Neural cell (in vitro differentiated cells): ENCODE results near the gene ABCF2. TPM values are rescaled to one million over a fixed set of nuclear protein-coding genes. Genes with fewer than 3 reads are reported as not detected.

Experiments used
- H2AFZ ChIP-seq: fragments of 200-600, 300-800 bp; sonication (generic), shearing (Covaris generic); 2 replicates; pipeline ENCODE4 v1.6.0; 2014; ENCODE audit warnings: low read depth, mild to moderate bottlenecking, antibody characterized with exemption, low read length, moderate library complexity
- H3F3A ChIP-seq: fragments of 200-600 bp; shearing (Covaris generic); 2 replicates; pipeline ENCODE4 v1.6.1; 2016; ENCODE audit warnings: mild to moderate bottlenecking, moderate library complexity, mixed read lengths, antibody characterized with exemption, low read length; ENCODE audit not compliant: insufficient read depth, poor library complexity, severe bottlenecking
- H3K27ac ChIP-seq: fragments of 200-600, 300-800 bp; sonication (generic), shearing (Covaris generic); 2 replicates; pipeline ENCODE4 v1.5.1; 2014; ENCODE audit warnings: mild to moderate bottlenecking, low read length, moderate library complexity
- H3K27me3 ChIP-seq: fragments of 300-800, 200-600 bp; sonication (generic), shearing (Covaris generic); 2 replicates; pipeline ENCODE4 v1.6.0; 2014; ENCODE audit warnings: mild to moderate bottlenecking, low read depth, low read length, moderate library complexity; ENCODE audit not compliant: insufficient read depth
- H3K36me3 ChIP-seq: fragments of 300-800, 200-600 bp; sonication (generic), shearing (Covaris generic); 2 replicates; pipeline ENCODE4 v1.5.1; 2014; ENCODE audit warnings: mild to moderate bottlenecking, antibody characterized with exemption, low read length, moderate library complexity; ENCODE audit not compliant: insufficient read depth
- H3K4me2 ChIP-seq: fragments of 300-800, 200-600 bp; sonication (generic), shearing (Covaris generic); 2 replicates; pipeline ENCODE4 v1.6.0; 2014; ENCODE audit warnings: mild to moderate bottlenecking, low read length
- H3K4me3 ChIP-seq: fragments of 300-800, 200-600 bp; sonication (generic), shearing (Covaris generic); 2 replicates; pipeline ENCODE4 v1.5.1; 2014; ENCODE audit warnings: mild to moderate bottlenecking, low read length, moderate library complexity
- H3K79me2 ChIP-seq: fragments of 200-600 bp; shearing (Covaris generic); replicated peaks from 2 replicates; pipeline ENCODE4 v1.6.0; 2014; ENCODE audit warnings: mild to moderate bottlenecking, low read length, moderate library complexity; ENCODE audit not compliant: insufficient read depth
- H3K9ac ChIP-seq: fragments of 300-800, 200-600 bp; sonication (generic), shearing (Covaris generic); 2 replicates; pipeline ENCODE4 v1.6.1; 2016; ENCODE audit warnings: mild to moderate bottlenecking, low read length, mixed read lengths
- H3K9me2 ChIP-seq: fragments of 200-600 bp; shearing (Covaris generic); 2 replicates; pipeline ENCODE4 v1.6.1; 2016; ENCODE audit warnings: mild to moderate bottlenecking, low read length, mixed read lengths; ENCODE audit not compliant: insufficient read depth
- H3K9me3 ChIP-seq: fragments of 200-600, 300-800 bp; sonication (generic), shearing (Covaris generic); 2 replicates; pipeline ENCODE4 v1.6.1; 2016; ENCODE audit warnings: mild to moderate bottlenecking, mixed run types, low read length, moderate library complexity, mixed read lengths
- H4K20me1 ChIP-seq: fragments of 200-600 bp; shearing (Covaris generic); 2 replicates; pipeline ENCODE4 v1.6.1; 2016; ENCODE audit warnings: mild to moderate bottlenecking, mixed run types; ENCODE audit not compliant: insufficient read depth
- EP300 ChIP-seq: fragments of 450-650 bp; conservative IDR thresholded peaks from 2 replicates; pipeline ENCODE4 v1.6.1; 2014; ENCODE audit warnings: antibody characterized with exemption, mild to moderate bottlenecking, moderate library complexity; ENCODE audit not compliant: poor library complexity, severe bottlenecking
- EZH2 ChIP-seq: fragments of 200-600, 300-800 bp; shearing (Covaris generic), sonication (generic); IDR thresholded peaks from 2 replicates; pipeline ENCODE4 v1.6.1; 2014; ENCODE audit warnings: antibody characterized with exemption, low read length, borderline replicate concordance, mild to moderate bottlenecking; ENCODE audit not compliant: insufficient read depth, poor library complexity, severe bottlenecking
- MXI1 ChIP-seq: fragments of 450-650 bp; conservative IDR thresholded peaks from 2 replicates; pipeline ENCODE4 v1.6.1; 2014; ENCODE audit warnings: antibody characterized with exemption, mild to moderate bottlenecking; ENCODE audit not compliant: poor library complexity, severe bottlenecking
- POLR2AphosphoS5 ChIP-seq: IDR thresholded peaks from 2 replicates; pipeline ENCODE4 v1.6.1; 2012
- SMC3 ChIP-seq: fragments of 450-650 bp; conservative IDR thresholded peaks from 2 replicates; pipeline ENCODE4 v1.6.1; 2014; ENCODE audit warnings: antibody characterized with exemption, mild to moderate bottlenecking, moderate library complexity; ENCODE audit not compliant: poor library complexity
- TAF1 ChIP-seq: IDR thresholded peaks from 2 replicates; pipeline ENCODE4 v1.6.1; 2012; ENCODE audit warnings: low read depth
- polyA plus RNA-seq: library from polyadenylated mRNA; depleted of rRNA; stranded (reverse); fragments of >200 nt; gene quantifications from 2 replicates; pipeline ENCODE4 v1.2.3, GENCODE V29; 2014
- TF ChIP-seq, protein P1 (sequence below): IDR thresholded peaks from 2 replicates; pipeline ENCODE4 v1.6.1; 2012; ENCODE audit warnings: borderline replicate concordance
- TF ChIP-seq, protein P2 (sequence below): fragments of 450-650 bp; IDR thresholded peaks from 2 replicates; pipeline ENCODE4 v1.5.1; 2014; ENCODE audit warnings: antibody characterized with exemption, mild to moderate bottlenecking, moderate library complexity; ENCODE audit not compliant: poor library complexity, severe bottlenecking

The ABCF2 gene
- polyA plus RNA-seq, 1 donor from 2014 or later = 32.7 TPM

DNA sequence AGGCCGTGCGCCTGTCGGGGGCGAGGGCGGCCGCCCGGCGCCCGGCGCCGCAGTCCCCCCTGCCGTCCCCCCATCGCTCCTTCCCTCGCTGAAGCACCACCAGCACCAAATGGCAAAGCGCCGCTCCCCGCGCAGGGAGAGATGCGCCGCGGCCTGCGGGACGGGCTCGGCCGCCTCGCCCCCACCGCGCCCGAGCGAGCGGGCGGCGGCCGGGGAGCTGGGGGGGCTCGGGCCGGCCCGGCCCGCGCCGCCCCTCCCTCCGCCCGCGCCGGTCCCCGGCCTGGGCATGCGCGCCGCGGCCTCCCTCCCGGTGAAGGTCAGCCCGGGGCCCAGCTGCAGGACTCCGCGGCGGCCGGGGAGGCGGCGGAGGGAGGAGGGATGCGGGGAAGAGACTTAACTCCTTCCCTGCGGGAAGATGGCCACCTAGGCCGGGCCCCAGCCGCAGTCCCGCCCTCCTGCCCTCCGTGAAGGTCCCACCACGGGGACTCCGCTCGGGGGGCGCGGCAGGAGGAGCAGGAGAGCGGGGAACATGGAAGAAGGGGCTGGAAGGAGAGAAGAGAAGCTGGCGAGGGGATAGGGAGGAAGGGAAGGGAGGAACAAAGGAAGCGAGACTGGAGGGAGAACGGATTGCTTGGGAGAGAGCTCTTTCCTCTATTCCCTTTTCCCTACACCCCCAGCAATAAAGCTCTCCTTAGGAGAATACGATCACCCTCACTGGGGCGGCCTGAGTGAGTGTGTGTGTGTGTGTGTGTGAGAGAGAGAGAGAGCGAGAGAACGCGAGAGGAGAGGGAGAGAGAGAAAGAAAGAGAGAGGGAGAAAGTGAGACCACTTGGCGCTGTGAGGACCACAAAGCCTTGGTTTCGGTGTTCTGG, 24.9 kb upstream of the ABCF2 start:
- Histone ChIP-seq H3K9me3 (no peaks in the 10 kb centered on the region), H3K27me3 (no peaks in the 10 kb centered on the region), H4K20me1 (no peaks in the 10 kb centered on the region), H3K9me2 (no peaks in the 10 kb centered on the region), H2AFZ (peak overlapping the region; percentile 90), H3K27ac (peak overlapping the region; percentile 98), H3K4me2 (peak overlapping the region; percentile 97), H3K9ac (peak overlapping the region; percentile 96), H3K36me3 (no peaks in the 10 kb centered on the region), H3K4me3 (peak overlapping the region; percentile 79), H3K79me2 (no peaks in the 10 kb centered on the region), H3F3A (peaks cover 4% of the 10 kb centered on the region)
- TF ChIP-seq, protein P1, sequence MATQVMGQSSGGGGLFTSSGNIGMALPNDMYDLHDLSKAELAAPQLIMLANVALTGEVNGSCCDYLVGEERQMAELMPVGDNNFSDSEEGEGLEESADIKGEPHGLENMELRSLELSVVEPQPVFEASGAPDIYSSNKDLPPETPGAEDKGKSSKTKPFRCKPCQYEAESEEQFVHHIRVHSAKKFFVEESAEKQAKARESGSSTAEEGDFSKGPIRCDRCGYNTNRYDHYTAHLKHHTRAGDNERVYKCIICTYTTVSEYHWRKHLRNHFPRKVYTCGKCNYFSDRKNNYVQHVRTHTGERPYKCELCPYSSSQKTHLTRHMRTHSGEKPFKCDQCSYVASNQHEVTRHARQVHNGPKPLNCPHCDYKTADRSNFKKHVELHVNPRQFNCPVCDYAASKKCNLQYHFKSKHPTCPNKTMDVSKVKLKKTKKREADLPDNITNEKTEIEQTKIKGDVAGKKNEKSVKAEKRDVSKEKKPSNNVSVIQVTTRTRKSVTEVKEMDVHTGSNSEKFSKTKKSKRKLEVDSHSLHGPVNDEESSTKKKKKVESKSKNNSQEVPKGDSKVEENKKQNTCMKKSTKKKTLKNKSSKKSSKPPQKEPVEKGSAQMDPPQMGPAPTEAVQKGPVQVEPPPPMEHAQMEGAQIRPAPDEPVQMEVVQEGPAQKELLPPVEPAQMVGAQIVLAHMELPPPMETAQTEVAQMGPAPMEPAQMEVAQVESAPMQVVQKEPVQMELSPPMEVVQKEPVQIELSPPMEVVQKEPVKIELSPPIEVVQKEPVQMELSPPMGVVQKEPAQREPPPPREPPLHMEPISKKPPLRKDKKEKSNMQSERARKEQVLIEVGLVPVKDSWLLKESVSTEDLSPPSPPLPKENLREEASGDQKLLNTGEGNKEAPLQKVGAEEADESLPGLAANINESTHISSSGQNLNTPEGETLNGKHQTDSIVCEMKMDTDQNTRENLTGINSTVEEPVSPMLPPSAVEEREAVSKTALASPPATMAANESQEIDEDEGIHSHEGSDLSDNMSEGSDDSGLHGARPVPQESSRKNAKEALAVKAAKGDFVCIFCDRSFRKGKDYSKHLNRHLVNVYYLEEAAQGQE = peak; percentile 79
- no peak for TF ChIP-seq SMC3
- TF ChIP-seq, protein P2, sequence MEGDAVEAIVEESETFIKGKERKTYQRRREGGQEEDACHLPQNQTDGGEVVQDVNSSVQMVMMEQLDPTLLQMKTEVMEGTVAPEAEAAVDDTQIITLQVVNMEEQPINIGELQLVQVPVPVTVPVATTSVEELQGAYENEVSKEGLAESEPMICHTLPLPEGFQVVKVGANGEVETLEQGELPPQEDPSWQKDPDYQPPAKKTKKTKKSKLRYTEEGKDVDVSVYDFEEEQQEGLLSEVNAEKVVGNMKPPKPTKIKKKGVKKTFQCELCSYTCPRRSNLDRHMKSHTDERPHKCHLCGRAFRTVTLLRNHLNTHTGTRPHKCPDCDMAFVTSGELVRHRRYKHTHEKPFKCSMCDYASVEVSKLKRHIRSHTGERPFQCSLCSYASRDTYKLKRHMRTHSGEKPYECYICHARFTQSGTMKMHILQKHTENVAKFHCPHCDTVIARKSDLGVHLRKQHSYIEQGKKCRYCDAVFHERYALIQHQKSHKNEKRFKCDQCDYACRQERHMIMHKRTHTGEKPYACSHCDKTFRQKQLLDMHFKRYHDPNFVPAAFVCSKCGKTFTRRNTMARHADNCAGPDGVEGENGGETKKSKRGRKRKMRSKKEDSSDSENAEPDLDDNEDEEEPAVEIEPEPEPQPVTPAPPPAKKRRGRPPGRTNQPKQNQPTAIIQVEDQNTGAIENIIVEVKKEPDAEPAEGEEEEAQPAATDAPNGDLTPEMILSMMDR = no peak
- TF ChIP-seq POLR2AphosphoS5 = peak; percentile 31
- TF ChIP-seq EZH2 = no peak
- TF ChIP-seq MXI1 = peak; percentile 49

DNA sequence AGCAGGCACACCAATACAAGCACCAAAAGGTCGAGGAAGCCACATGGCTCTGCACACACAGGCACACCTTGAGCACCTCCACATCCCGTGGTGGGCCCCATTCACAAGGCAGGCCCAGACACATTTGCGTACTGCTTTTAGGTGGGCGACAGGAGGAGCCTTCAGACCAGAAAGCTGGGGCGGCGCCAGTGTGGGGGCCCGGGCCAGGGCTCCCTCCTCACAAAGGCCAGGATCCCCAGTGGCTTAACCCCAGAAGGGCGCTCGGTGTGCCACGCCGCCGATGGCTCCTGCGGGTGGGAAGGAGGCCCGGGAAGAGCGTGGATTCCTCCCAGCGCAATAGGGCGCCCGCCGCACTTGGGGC, 24.3 kb upstream of the ABCF2 start:
- H3K4me3 ChIP-seq = peak overlapping the region; percentile 60
- peaks cover 3% of the 10 kb centered on the region for H3K79me2 ChIP-seq
- H3K9me2 ChIP-seq = no peaks in the 10 kb centered on the region
- no peaks in the 10 kb centered on the region for H3K9me3 ChIP-seq
- peak overlapping the region; percentile 96 for H3K9ac ChIP-seq
- H3K36me3 ChIP-seq = no peaks in the 10 kb centered on the region
- peak overlapping the region; percentile 74 for H3K27ac ChIP-seq
- H3K4me2 ChIP-seq = peak overlapping the region; percentile 52
- H4K20me1 ChIP-seq = no peaks in the 10 kb centered on the region
- no peaks in the 10 kb centered on the region for H3K27me3 ChIP-seq
- TF ChIP-seq EP300 (no peak), POLR2AphosphoS5 (no peak), SMC3 (no peak), TAF1 (no peak), MXI1 (no peak)
- TF ChIP-seq, protein P1 = no peak
- TF ChIP-seq, protein P2 = peak; percentile 7
- H2AFZ ChIP-seq = peak overlapping the region; percentile 10
- peaks cover 4% of the 10 kb centered on the region for H3F3A ChIP-seq
